Activated naive CD4-positive, alpha-beta T cell treated with anti-CD3 and anti-CD28 coated beads, Interleukin-2, amount 50 U/mL, for 72 hours (primary cell): ENCODE measurements around the gene OVCH1. TPM values are rescaled to one million over a fixed set of nuclear protein-coding genes. Genes with fewer than 3 reads are reported as not detected.
A peak's percentile ranks its signal among the peaks of the same experiment; 100 is the strongest.

Source experiments
- ATAC-seq, 2 donors: fragments of 150-1000 bp; cut with Tn5 transposase; 2 replicates each; pipeline ENCODE4 v1.10.0; 2021; ENCODE audit warnings: mild to moderate bottlenecking in 2 of 2, moderate library complexity in 2 of 2
- DNase-seq, 2 donors: peaks; one replicate each; pipeline ENCODE4 v3.0.0; 2021 to 2022; ENCODE audit warnings: low spot score in 2 of 2
- H3K27ac Mint-ChIP-seq, 2 donors: one replicate each; pipeline ENCODE4 v1.8.0; 2022; ENCODE audit warnings: mild to moderate bottlenecking in 2 of 2, mixed read lengths in 2 of 2
- H3K36me3 Mint-ChIP-seq, 2 donors: one replicate each; pipeline ENCODE4 v1.8.0; 2022; ENCODE audit warnings: mixed read lengths in 2 of 2
- H3K9me3 Mint-ChIP-seq, 2 donors: one replicate each; pipeline ENCODE4 v1.8.0; 2022; ENCODE audit warnings: mixed read lengths in 2 of 2
- total RNA-seq, 2 donors: library from RNA; stranded (reverse); gene quantifications; one replicate each; pipeline ENCODE4 v1.2.3, GENCODE V29; 2022

OVCH1 gene
- total RNA-seq, 2 donors from 2014 or later: not detected

DNA sequence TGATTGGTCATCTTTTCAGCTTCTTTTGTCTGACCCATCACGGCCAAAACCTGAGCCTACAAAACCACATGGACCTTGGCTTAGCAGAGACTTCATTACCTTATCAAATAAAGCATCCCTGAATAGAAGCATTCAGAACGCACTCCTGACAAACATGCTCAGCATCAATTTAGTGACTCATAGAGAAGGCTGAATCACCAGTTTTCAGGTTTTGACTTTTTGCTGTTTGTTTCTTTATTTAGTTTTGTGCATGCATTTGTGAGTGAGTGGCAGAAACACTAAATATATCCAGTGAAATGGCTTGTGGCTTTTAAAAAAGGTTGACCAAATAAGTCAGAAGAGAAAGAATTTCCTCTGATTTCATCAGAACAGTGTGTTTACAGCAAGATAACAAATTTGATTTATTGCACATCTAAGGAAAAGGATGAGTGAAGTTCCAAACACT is 19.0 kb upstream of the OVCH1 start:
- DNase-seq (no peak), ATAC-seq (peak in 1 of 2 donors; percentile 34)
- Mint-ChIP-seq H3K27ac (no peak overlapping the region), H3K9me3 (no peaks in the 10 kb centered on the region), H3K36me3 (no peaks in the 10 kb centered on the region)

DNA sequence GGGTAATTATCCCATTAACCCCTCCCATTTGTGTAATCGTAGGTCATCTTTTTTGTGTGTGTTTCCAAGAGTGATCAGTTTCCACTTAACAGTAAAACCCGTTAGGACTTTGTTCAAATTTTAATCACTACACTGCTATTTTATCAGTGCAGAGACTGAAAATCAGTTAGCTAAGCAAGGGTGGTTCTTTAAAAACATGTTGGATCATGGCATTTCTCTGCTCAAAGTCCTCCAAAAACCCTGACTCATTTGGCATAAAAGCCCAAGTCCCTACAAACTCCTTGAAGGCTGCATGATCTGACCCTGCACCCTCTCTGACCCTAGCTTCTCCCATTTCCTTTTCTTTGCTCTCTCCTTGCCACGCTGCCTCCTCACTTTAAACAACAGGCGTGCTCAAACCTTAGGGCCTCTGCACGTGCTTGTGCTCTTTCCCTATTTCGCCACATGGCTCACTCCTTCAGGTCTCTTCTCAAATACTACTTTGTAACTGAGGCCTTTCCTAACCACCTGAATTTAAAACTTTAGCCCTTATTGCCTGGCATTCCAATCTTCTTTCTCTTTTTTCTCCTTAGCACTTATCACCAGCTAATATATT is 13.2 kb upstream of the OVCH1 start:
- ATAC-seq (no peak), DNase-seq (no peak)
- H3K27ac Mint-ChIP-seq: no peak overlapping the region
- no peaks in the 10 kb centered on the region for H3K36me3 Mint-ChIP-seq
- H3K9me3 Mint-ChIP-seq: no peaks in the 10 kb centered on the region

DNA sequence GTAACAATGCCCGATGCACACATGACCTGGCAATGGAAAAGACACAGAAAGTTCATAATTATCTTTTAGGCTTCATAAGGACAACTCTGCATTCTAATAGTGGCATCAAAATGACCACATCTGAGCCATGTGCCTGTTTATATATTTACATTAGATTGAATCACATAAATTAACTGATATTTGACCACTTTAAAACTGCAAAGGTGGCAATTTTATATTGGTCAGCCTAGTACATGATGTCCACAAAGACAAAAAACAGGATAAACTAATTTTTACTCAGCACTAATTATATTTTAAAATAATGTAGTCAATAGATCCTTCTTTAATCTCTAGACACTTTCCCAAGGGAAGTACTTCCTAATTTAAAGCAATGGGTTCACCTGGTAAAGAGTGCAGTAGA is 12.0 kb upstream of the OVCH1 start:
- no peaks in the 10 kb centered on the region for H3K36me3 Mint-ChIP-seq
- no peaks in the 10 kb centered on the region for H3K9me3 Mint-ChIP-seq
- DNase-seq (no peak), ATAC-seq (no peak)
- H3K27ac Mint-ChIP-seq: no peak overlapping the region

DNA sequence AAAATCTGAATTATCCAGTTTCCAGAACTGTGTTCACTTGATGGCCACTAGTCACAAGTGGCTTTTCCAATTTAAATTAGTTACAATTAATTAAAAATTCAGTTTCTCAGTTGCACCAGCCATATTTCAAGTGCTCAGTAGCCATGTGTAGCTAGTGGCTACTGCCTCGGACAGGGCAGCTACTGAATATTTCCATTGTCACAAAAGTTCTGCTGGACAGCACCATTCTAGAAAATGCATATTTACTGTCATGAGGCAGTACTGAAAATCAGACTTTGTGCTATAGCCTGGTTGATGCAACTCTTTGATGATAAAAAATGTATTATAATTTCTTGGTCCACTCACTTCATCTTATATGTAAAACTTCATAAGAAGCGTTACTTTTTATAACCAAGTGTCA is 11.5 kb upstream of the OVCH1 start:
- DNase-seq (no peak), ATAC-seq (no peak)
- Mint-ChIP-seq H3K36me3 (no peaks in the 10 kb centered on the region), H3K9me3 (no peaks in the 10 kb centered on the region), H3K27ac (no peak overlapping the region)

DNA sequence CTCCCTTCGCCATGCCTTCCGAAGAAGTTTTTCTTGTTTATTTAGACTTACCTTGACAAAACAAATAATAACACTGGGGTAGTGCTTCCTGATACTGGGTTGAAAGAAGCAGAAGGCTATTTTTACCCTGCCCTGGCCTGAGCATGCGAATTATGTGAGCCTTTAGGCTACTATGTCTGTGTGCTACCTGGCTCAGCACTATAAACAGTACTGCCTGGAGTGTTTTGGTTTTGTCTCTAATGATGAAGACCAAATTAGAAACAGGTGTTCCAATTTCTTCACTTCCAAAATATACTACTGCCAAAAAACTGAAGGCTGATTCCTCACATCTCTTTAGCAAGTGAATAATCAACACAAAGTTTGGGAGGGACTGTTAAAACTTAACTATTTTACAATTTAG is 7.6 kb upstream of the OVCH1 start:
- ATAC-seq: no peak
- no peak for DNase-seq
- no peaks in the 10 kb centered on the region for H3K36me3 Mint-ChIP-seq
- no peaks in the 10 kb centered on the region for H3K9me3 Mint-ChIP-seq
- H3K27ac Mint-ChIP-seq: no peak overlapping the region

DNA sequence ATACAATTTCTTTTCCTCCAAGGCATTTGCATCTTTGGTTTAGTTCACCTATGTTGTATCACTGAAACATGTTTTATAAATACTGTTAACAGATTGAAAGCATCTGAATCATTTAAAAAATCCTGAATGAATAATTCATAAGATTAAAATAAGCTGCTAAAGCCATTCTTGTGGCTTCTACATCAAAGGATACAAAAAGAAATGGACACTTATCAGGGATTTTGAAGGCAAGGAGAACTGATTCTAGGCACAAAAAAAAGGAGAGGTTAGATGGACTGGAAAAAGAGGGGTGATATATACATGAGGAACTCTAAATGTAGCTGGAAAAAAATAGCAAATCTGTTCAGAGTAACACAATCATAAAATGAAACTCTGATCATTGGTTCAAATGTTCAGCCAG is 5.8 kb upstream of the OVCH1 start:
- Mint-ChIP-seq H3K27ac (no peak overlapping the region), H3K9me3 (no peaks in the 10 kb centered on the region), H3K36me3 (no peaks in the 10 kb centered on the region)
- DNase-seq (no peak), ATAC-seq (no peak)

DNA sequence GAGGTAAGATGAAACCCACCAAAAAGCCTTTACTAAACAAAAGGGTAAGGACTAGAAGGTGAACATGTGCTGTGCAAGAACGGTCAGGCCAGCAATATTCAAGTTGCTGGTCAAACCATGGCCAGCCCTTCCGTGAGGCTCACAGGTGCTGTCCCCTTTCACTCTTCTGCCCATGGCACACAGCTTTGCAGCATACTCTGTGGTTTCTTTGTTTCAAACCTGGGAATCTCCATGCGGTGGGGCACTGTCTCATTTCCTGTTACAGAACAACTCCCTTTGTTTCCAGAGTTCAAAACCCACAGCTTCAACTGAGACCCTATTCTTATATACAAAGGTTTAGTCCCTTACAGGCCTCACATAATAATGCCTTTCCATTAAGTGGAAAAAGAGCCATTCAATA is 1.7 kb upstream of the OVCH1 start:
- ATAC-seq: no peak
- no peaks in the 10 kb centered on the region for H3K36me3 Mint-ChIP-seq

DNA sequence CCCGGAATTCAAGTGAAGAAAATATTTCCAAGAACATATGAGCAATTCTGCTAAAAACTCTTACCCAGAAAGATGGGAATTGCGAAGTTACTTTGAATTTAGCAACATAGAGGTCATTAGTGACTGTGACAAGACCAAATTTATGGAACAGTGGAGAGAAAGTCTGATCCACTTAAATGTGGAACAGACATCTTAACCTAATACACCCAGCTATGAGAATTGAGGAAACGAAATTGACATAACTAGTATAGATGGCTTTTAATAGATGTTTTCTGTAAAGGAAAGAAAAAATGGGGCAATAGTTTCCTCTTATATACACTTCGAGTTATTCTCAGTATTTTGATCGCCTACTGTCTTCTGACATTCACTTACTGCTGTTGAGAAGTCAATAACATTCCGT is 4.6 kb downstream of the OVCH1 start:
- ATAC-seq: no peak
- no peaks in the 10 kb centered on the region for H3K36me3 Mint-ChIP-seq

More for the DNA sequence above, 1.7 kb upstream of the OVCH1 start:
- H3K9me3 Mint-ChIP-seq: no peaks in the 10 kb centered on the region
- no peak for DNase-seq
- no peak overlapping the region for H3K27ac Mint-ChIP-seq

DNA sequence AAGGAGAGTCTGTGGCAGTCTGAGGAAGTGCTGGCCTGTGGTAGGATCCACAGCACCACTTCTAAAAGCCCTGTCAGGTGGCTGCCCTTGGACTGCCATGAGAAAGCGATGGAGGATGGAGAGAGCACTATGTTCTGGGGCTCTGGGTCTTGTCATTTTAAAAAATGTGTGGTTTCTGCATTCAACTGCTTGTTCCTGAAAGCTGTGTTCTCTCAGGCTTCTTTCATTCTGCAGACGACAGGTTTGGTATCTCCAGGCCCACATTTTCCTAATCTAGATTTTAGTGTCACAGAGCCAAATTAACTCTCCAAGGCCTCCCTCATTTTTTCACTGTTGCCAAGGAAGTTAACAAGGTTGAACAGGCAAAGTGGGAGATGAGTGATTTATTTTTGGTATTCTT is 10.5 kb downstream of the OVCH1 start:
- no peaks in the 10 kb centered on the region for H3K9me3 Mint-ChIP-seq
- DNase-seq: no peak
- ATAC-seq: no peak
- H3K36me3 Mint-ChIP-seq: no peaks in the 10 kb centered on the region
- H3K27ac Mint-ChIP-seq: no peak overlapping the region

More for the DNA sequence above, 4.6 kb downstream of the OVCH1 start:
- no peak overlapping the region for H3K27ac Mint-ChIP-seq
- no peak for DNase-seq
- H3K9me3 Mint-ChIP-seq: no peaks in the 10 kb centered on the region

DNA sequence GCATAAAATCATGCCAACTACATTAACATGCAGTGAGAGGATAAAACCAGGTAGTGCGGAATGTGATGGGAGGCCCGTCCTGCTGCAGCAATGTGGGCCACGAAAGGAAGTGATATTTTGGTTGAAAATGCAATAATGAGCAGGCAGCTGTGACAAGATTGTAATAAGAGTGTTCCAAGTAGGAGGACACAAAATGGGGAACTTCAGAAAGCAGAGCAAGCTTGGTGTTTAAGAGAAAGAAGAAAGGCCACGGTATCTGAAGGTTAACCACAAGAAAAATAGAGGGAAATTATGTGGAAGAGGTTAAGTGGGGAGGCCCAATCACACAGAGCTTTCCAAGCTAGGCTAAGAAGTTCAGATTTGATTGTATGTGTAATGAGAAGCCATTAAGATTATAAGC is 34.3 kb downstream of the OVCH1 start:
- DNase-seq (no peak), ATAC-seq (no peak)
- no peaks in the 10 kb centered on the region for H3K36me3 Mint-ChIP-seq
- H3K9me3 Mint-ChIP-seq: no peaks in the 10 kb centered on the region
- no peak overlapping the region for H3K27ac Mint-ChIP-seq

DNA sequence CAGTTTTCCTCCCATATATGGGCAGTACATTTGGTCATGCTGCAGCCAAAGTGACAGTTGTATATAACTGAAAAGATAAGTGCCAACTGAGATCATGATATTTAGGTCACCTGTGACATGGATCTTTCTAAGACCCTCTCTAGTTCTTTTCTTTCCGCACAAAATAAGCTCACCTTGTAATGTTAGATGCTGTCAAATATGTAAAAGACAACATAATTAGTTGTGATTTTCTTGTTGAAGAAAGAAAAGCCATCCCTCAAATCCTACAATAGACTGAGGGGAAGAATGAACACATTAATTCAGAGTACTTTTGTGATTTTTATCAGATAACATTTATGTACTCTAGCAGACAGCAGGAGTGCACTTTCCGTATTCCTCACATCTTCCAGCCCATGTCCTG is 37.4 kb downstream of the OVCH1 start:
- H3K27ac Mint-ChIP-seq: no peak overlapping the region
- no peak for DNase-seq
- no peak for ATAC-seq
- no peaks in the 10 kb centered on the region for H3K9me3 Mint-ChIP-seq
- no peaks in the 10 kb centered on the region for H3K36me3 Mint-ChIP-seq

DNA sequence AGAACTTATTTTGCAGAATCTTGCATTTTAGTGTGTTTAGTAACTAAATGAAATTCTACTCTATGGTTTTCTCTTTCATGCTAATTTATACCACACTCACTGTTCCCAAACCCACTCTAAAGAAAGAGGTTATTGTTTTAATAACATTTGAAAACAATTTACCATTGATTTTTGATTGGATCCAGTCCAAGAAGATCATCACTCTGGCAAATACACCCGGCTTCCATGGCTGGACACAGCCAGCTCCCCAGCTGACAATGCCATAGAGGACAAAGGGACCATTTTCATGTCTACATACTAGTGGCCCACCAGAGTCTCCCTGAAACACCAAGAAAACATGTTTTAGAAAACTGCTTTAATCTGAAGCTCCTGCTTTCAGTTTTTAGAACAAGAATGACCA is 42.4 kb downstream of the OVCH1 start:
- Mint-ChIP-seq H3K27ac (no peak overlapping the region), H3K36me3 (no peaks in the 10 kb centered on the region), H3K9me3 (no peaks in the 10 kb centered on the region)
- DNase-seq (no peak), ATAC-seq (no peak)

DNA sequence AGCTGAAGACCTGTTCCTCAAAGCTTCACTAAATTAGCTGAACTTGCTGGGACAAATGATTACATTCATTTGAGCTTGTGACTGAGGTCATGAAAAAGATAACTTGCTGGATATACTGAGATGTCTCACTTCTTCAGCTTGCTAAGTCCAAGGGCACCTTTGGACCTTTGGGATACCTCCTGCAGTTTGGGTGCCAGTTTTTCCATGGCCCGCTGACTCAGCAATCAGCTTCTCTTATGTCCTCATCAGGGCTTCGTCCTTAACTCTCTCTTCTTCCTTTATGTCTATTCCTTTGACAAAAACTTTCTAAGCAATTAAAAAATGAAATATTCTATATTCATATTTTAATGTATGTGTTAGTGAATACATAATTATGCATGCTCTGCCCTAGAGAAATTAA is 45.6 kb downstream of the OVCH1 start:
- DNase-seq (no peak), ATAC-seq (no peak)
- H3K9me3 Mint-ChIP-seq: no peaks in the 10 kb centered on the region
- no peaks in the 10 kb centered on the region for H3K36me3 Mint-ChIP-seq
- no peak overlapping the region for H3K27ac Mint-ChIP-seq

DNA sequence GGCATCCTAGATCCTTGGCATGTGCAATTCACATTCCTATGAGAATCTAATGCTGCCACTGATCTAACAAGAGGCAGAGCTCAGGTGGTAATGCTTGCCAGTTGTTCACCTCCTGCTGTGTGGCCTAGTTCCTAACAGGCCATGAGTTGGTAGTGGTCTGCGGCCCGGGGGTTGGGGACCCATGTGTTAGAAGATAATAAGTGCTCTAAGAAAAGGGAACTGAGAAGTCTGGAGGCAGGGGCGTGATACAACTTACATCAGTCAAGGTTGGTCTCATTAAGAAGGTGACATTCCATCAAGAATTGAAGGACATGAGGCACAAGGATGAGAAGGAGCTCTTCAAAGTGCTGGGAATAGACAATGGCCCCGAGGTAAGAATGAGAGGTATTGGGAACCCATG is 49.3 kb downstream of the OVCH1 start:
- H3K27ac Mint-ChIP-seq: no peak overlapping the region
- no peak for ATAC-seq

DNA sequence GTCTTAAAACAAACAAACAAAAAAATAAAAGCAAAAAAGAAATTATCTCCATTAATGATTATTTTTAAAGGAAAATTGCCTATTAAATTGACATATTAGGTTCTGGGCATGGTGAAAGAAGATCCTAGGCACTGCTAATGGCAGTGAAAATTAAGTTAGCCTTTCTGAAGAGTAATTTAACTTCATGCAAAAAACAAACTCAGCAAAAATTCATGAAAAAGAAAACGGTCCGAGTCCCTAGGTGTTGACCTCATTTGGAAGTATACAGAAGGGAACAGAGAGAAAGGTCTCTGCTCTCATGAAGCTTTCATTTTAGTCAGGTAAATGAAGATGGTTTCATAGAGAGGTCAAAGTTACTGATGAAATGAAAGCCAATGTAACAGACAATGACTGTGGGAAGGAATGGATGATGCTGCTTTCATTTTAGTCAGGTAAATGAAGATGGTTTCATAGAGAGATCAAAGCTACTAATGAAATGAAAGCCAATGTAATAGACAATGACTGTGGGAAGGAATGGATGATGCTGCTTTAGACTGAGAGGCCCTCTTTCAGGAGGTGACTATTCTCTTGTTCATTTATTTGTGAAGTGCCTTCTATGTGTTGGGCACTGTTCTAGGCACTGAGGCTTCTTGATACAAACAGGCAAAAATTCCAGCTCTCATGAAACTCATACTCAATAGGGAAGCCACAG is 50.1 kb downstream of the OVCH1 start:
- no peak overlapping the region for H3K27ac Mint-ChIP-seq
- H3K36me3 Mint-ChIP-seq: no peaks in the 10 kb centered on the region
- H3K9me3 Mint-ChIP-seq: no peaks in the 10 kb centered on the region
- DNase-seq (no peak), ATAC-seq (peak in 1 of 2 donors; percentile 83)

More for the DNA sequence above, 49.3 kb downstream of the OVCH1 start:
- Mint-ChIP-seq H3K9me3 (no peaks in the 10 kb centered on the region), H3K36me3 (no peaks in the 10 kb centered on the region)
- no peak for DNase-seq

DNA sequence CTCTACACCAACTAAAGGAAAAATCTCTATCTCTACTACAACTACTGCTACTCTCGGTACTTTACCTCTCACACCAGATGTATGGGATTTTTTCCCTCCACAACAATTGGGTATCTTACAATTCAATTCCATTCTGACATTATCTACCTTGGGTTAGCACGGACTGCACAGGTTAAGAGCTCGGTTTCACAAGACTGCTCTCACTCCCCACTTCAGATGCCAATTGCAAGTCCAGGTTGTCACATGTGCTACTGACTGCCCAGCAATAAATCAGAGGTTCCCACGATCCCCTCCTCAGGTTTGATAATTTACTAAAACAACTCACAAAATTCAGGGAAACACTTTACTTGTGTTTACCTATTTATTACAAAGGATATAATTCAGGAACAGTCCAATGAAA is 58.0 kb downstream of the OVCH1 start:
- DNase-seq (no peak), ATAC-seq (no peak)
- H3K36me3 Mint-ChIP-seq: peaks cover 0 to 8% of the 10 kb centered on the region in 2 donors
- no peak overlapping the region for H3K27ac Mint-ChIP-seq
- H3K9me3 Mint-ChIP-seq: peaks cover 0 to 3% of the 10 kb centered on the region in 2 donors

DNA sequence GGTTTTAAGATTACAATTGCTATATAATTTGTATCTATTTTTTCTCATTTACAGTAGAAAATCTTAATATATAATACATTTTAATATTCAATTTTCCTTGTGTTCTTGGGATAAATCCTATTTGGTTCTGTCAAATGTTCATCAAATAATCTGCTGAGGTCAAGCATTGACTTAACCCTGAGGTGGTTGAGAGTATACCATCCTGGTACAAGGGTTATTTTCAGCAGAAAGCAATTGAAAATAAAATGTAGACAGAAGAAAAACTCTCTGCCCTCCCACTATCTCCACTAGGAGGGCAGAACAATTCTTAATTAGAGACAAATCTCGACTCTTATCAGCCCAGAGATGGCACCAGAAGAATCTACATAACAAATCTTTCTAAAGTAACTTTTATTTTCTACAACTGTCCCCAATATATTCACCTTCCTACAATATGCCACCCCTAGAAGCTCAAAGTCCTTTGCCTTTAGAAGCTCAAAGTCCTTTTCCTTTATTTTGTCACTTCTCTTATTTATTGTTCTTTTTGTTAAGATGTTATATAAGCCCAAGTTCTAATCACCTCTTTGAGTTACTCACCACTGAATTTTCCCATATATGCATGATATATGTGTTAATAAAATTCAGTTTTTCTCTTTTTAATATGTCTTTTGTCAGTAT is 58.6 kb downstream of the OVCH1 start:
- Mint-ChIP-seq H3K9me3 (peaks cover 0 to 3% of the 10 kb centered on the region in 2 donors), H3K36me3 (peaks cover 0 to 8% of the 10 kb centered on the region in 2 donors), H3K27ac (no peak overlapping the region)
- ATAC-seq (no peak), DNase-seq (no peak)

DNA sequence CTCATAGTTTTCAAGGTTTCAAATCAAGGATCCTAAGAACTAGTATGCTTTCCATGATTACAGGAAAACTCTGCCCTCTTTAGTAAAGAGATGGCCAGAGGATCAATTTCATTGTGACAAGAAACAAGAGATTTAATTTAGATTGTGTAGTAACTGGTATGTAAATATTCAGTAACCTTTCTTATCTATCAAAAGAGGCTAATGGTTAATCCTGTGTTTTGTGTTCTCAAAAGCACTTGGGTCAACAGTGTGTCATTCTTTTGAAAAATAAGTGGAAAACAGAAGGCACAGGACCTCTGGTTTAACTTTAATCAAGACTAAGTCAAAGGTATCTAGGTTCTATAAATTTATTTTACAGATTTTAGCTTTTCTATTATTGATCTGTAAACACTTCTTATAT is 59.9 kb downstream of the OVCH1 start:
- peaks cover 0 to 8% of the 10 kb centered on the region in 2 donors for H3K36me3 Mint-ChIP-seq
- H3K27ac Mint-ChIP-seq: no peak overlapping the region
- no peak for DNase-seq
- no peak for ATAC-seq
- H3K9me3 Mint-ChIP-seq: peaks cover 0 to 3% of the 10 kb centered on the region in 2 donors
